Adrenal gland (tissue), 5 donors: ENCODE results near the gene ACOT11.

ENCODE experiments used
- POLR2A ChIP-seq, 2 donors: fragments of 450-650 bp; IDR thresholded peaks; one replicate each; pipeline ENCODE4 v1.6.1; 2017; ENCODE audit warnings: antibody characterized with exemption in 2 of 2, mild to moderate bottlenecking in 2 of 2, moderate library complexity in 1 of 2
- TF ChIP-seq, protein P1 (sequence below), 6 experiments: fragments of 450-650 bp in 4 of 6; fragments of 200-600 bp in 2 of 6; sonication (generic) in 1 of 6; IDR thresholded peaks; 1 replicate in 5 of 6; 2 replicates in 1 of 6; pipeline versions ENCODE4 v1.5.1 to v1.8.0; 2016 to 2021; ENCODE audit warnings: antibody characterized with exemption in 6 of 6, mild to moderate bottlenecking in 2 of 6, moderate library complexity in 1 of 6
- donor health status: DM: no; HTN: no; CAD: no.

DNA sequence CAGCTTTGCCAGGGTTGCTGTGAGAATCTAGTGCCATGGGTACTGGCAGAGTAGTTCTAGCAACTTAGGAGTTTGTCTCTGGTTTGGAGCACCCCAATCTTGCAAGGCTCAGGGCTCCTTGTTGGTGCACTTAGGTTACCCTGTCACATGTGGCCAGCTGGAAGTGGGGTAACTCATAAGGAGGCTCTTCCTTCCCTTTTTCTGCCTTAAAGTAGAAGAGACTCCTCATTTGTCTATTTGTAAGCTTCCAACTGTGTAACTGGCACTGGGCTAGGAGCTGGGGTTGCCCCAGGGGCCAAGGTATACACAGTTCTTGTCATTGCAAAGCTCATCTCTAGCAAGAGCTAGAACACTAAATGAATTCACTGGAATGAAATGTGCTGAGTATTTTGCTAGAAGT, 104.1 kb downstream of the ACOT11 start:
- TF ChIP-seq, protein P1, sequence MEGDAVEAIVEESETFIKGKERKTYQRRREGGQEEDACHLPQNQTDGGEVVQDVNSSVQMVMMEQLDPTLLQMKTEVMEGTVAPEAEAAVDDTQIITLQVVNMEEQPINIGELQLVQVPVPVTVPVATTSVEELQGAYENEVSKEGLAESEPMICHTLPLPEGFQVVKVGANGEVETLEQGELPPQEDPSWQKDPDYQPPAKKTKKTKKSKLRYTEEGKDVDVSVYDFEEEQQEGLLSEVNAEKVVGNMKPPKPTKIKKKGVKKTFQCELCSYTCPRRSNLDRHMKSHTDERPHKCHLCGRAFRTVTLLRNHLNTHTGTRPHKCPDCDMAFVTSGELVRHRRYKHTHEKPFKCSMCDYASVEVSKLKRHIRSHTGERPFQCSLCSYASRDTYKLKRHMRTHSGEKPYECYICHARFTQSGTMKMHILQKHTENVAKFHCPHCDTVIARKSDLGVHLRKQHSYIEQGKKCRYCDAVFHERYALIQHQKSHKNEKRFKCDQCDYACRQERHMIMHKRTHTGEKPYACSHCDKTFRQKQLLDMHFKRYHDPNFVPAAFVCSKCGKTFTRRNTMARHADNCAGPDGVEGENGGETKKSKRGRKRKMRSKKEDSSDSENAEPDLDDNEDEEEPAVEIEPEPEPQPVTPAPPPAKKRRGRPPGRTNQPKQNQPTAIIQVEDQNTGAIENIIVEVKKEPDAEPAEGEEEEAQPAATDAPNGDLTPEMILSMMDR (IDR thresholded peaks at IDR 0.05): no peak
- TF ChIP-seq POLR2A (IDR thresholded peaks at IDR 0.05): no peak
